Muscle of leg (tissue), 11 donors: Measurements from ENCODE around the gene TRAPPC12. TPM values are rescaled to one million over a fixed set of nuclear protein-coding genes. Genes with fewer than 3 reads are reported as not detected.

Experiments used
- DNase-seq: peaks from one replicate; pipeline ENCODE4 v3.0.0; 2013
- H3K27ac ChIP-seq: one replicate; pipeline ENCODE4 v1.5.1; 2013; ENCODE audit warnings: mild to moderate bottlenecking, low read length, control low read depth
- H3K27me3 ChIP-seq: one replicate; pipeline ENCODE4 v1.6.1; 2013; ENCODE audit warnings: low read length; ENCODE audit not compliant: control insufficient read depth, insufficient read depth
- H3K36me3 ChIP-seq: one replicate; pipeline ENCODE4 v1.6.1; 2013; ENCODE audit warnings: low read length; ENCODE audit not compliant: control insufficient read depth, insufficient read depth
- H3K4me1 ChIP-seq: one replicate; pipeline ENCODE4 v1.6.1; 2013; ENCODE audit warnings: low read length; ENCODE audit not compliant: control insufficient read depth, insufficient read depth
- H3K4me3 ChIP-seq: one replicate; pipeline ENCODE4 v1.5.1; 2013; ENCODE audit warnings: low read length, control low read depth
- H3K9me3 ChIP-seq: replicated peaks from 2 replicates; pipeline ENCODE4 v1.6.1; 2013; ENCODE audit warnings: low read depth, low read length; ENCODE audit not compliant: control insufficient read depth
- WGBS: methylation state at CpG from one replicate; pipeline ENCODE4 v1.1.5; 2013; ENCODE audit warnings: missing lambda C conversion rate; ENCODE audit not compliant: insufficient coverage; 5-methylcytosine and 5-hydroxymethylcytosine counted together
- polyA plus RNA-seq, 8 donors: library from polyadenylated mRNA; unstranded; fragments of 120-200 nt; gene quantifications; one replicate each; pipeline versions ENCODE4 v1.2.1 to v1.2.3, GENCODE V29; 2013; ENCODE audit warnings: inconsistent platforms in 1 of 8, low replicate concordance in 1 of 8; ENCODE audit not compliant: insufficient read length in 8 of 8, insufficient read depth in 1 of 8
- total RNA-seq: library from RNA; stranded (reverse); fragments of 120-200 nt; gene quantifications from one replicate; pipeline ENCODE4 v1.2.4, GENCODE V29; 2013

Gene TRAPPC12
- total and polyA plus RNA-seq, 9 donors: 55.5 to 83.7 (median 66.0) TPM

DNA sequence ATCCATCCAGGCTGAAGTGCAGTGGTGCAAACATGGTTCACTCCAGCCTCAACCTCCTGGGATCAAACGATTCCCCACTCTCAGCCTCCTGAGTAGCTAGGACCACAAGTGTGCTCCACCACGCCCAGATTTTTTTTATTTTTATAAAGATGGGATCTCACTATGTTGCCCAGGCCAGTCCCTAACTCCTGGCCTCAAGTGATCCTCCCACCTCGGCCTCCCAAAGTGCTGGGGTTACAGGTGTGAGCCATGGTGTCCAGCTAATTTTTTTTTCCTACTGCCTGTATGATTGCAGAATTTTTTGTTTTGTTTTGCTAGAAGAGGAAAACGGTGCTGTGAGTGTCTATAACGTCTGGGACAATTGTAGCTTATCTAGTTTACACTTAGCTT is 101.5 kb downstream of the TRAPPC12 start:
- Histone ChIP-seq H3K9me3 (no peaks in the 10 kb centered on the region), H3K36me3 (peaks cover 51% of the 10 kb centered on the region), H3K4me1 (peaks cover 11% of the 10 kb centered on the region), H3K27ac (no peak overlapping the region), H3K27me3 (no peaks in the 10 kb centered on the region), H3K4me3 (no peak overlapping the region)
- no peak for DNase-seq
- WGBS: no CpG with 5 or more reads among the region's 5 CpGs

DNA sequence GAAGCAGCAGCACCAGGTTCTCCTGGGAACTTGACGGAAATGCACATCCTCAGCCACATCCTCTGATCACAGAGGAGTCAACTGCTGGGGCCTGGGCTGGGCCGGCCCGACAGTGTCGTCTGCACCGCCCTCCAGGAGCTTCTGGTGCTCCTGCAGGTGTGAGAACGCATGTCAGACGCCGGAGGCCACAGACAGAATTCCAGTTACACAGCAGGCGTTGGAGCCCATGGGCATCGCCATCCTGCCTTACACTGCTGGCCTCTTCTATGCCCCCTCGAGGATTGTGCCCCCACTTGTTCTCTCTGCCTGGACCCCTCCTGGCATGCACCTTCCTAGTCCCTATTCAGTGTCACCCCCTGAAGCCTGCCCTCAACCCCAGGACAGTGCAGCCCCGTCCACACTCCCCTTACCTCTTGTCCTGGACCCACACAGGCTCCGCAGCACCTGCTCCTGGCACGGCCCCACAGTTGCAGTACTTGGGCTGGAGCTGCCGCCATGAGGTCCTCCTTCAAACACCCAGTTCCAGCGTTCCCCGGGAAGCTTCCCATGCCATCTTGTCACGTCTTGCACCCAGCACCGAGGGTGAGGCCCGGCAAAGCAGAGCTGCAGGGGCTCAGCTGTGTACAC is 102.4 kb downstream of the TRAPPC12 start:
- DNase-seq: no peak
- H3K36me3 ChIP-seq: peaks cover 51% of the 10 kb centered on the region
- H3K9me3 ChIP-seq: peaks cover 2% of the 10 kb centered on the region
- WGBS: 92% methylated on average over 20 of the region's 20 CpGs
- no peaks in the 10 kb centered on the region for H3K27me3 ChIP-seq
- peaks cover 7% of the 10 kb centered on the region for H3K4me1 ChIP-seq
- H3K27ac ChIP-seq: no peak overlapping the region
- H3K4me3 ChIP-seq: no peak overlapping the region

DNA sequence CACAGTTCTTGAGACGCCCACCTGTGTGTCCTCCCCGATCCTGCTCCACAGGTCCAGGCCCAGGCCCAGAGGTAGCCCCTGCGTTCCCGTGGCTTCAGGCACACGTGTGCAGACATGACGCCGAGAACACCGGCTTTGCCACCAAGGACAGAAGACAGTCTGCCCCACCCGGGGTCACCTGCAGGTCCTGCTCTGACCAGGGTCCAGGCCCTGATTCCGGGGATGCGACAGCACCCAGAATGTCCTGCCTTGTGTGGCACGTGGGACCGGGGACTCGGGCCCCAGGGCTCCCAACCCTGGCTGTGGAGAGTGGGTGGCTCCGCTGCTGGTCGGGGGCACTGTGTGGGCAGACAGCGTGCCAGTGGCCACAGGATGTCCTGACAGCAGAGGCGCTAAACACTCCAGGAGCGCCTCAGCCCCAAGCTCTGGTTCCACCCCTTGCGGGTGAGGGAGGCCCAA is 102.9 kb downstream of the TRAPPC12 start:
- no peak for DNase-seq
- Histone ChIP-seq H3K4me1 (peaks cover 10% of the 10 kb centered on the region), H3K27me3 (no peaks in the 10 kb centered on the region), H3K27ac (no peak overlapping the region), H3K36me3 (peaks cover 49% of the 10 kb centered on the region), H3K9me3 (peaks cover 6% of the 10 kb centered on the region), H3K4me3 (no peak overlapping the region)
- 95% methylated on average over 19 of the region's 20 CpGs for WGBS

DNA sequence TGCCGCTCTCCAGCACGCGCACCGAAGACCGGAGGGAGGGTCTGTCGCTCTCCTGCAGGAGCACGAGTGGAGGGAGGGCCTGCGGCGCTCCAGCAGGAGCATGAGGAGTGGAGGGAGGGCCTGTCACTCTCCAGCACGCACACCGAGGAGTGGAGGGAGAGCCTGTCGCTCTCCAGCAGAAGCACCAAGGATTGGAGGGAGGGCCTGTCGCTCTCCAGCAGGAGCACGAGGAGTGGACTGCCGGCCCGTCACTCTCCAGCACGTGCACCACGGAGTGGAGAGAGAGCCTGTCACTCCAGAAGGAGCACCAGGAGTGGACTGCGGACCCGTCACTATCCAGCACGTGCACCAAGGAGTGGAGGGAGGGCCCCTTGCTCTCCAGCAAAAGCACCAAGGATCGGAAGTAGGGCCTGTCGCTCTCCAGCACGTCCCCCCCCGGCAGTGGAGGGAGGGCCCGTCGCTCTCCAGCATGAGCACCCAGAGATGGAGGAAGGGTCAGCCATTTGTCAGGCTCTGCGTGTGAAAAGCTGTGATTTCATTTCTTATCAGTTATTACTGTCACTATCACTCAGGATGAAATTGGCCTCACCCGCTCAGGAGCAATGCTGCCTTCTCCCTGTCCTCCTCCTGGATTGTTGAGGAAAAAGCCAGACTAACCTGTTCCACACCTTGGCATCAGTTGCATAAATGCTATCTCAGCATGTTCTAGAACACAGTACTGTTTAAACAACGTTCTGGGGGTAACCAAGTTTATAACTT is 103.9 kb downstream of the TRAPPC12 start:
- Histone ChIP-seq H3K4me1 (peaks cover 20% of the 10 kb centered on the region), H3K27ac (no peak overlapping the region), H3K27me3 (no peaks in the 10 kb centered on the region), H3K9me3 (peaks cover 6% of the 10 kb centered on the region), H3K4me3 (no peak overlapping the region), H3K36me3 (peaks cover 44% of the 10 kb centered on the region)
- peak; percentile 73 for DNase-seq
- WGBS: 68% methylated on average over 25 of the region's 30 CpGs

DNA sequence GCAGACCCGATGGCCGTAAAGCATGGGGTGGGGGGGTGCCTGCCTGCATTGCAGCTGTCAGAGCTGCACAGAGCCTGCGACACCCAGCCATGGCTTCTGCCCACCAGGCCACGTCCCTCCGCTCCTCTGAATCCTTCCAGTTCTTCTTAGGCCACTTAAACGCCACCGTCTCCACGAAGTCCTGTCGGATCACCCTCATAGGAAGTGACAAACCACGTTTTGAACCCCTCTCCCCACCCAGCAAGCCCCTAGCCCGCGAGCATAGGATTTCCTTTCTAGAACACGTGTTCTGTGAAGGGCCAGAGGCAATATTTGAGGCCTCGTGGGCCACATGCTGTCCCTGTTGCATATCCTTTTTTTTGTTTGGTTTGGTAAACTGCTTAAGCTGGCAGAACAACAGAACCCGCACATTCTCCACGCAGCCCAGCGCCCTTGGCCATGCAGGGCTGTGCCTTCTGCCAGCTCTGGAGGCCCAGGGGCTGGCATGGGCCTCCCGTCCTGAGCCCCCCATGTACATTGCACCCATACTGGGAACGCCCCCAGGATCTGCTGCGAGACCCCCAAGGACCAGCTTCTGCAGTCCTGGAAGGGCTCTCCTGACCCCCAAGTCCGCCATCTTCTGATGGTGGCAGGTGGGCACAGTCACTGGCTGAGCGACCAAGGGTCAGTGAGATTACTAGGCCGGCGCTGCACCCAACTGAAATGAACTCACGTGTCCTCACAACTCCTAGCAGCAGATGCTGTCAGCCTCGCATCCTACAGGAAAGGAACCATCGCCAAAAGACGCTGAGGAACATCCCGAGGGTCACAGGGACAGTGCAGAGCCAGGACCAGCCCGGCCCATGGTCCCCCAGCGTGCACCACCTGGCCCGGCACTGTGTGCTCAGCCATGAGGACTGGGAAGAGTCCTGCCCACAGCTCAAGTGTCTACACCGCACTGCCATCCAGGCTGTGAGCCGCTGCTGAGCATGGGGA is 104.8 kb downstream of the TRAPPC12 start:
- Histone ChIP-seq H3K27ac (no peak overlapping the region), H3K36me3 (peaks cover 35% of the 10 kb centered on the region), H3K4me3 (no peak overlapping the region), H3K27me3 (no peaks in the 10 kb centered on the region), H3K9me3 (peaks cover 6% of the 10 kb centered on the region), H3K4me1 (peaks cover 26% of the 10 kb centered on the region)
- WGBS: 90% methylated on average over 28 of the region's 34 CpGs
- DNase-seq: no peak

DNA sequence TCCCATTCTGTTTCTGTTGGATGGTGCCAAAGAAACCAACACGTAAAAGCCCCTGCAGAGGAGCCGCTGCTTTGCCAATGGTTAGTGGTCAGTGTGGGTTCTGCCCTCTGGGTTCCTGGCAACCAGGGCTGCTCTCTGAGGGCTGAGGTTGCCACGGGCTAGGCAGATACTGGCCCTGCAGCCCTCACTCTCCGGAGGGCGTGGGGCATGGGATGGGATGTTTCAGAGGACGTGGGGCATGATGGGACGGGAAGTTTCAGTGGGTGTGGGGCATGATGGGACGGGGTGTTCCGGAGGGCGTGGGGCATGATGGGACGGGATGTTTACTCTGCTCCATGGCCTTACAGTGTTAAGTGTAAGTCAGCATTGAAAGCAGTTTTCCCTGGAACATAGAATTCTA is 105.7 kb downstream of the TRAPPC12 start:
- peaks cover 28% of the 10 kb centered on the region for H3K36me3 ChIP-seq
- no peak for DNase-seq
- H3K9me3 ChIP-seq: peaks cover 6% of the 10 kb centered on the region
- no peak overlapping the region for H3K27ac ChIP-seq
- 90% methylated on average over 9 of the region's 11 CpGs for WGBS
- H3K27me3 ChIP-seq: no peaks in the 10 kb centered on the region
- H3K4me1 ChIP-seq: peaks cover 34% of the 10 kb centered on the region
- H3K4me3 ChIP-seq: no peak overlapping the region

DNA sequence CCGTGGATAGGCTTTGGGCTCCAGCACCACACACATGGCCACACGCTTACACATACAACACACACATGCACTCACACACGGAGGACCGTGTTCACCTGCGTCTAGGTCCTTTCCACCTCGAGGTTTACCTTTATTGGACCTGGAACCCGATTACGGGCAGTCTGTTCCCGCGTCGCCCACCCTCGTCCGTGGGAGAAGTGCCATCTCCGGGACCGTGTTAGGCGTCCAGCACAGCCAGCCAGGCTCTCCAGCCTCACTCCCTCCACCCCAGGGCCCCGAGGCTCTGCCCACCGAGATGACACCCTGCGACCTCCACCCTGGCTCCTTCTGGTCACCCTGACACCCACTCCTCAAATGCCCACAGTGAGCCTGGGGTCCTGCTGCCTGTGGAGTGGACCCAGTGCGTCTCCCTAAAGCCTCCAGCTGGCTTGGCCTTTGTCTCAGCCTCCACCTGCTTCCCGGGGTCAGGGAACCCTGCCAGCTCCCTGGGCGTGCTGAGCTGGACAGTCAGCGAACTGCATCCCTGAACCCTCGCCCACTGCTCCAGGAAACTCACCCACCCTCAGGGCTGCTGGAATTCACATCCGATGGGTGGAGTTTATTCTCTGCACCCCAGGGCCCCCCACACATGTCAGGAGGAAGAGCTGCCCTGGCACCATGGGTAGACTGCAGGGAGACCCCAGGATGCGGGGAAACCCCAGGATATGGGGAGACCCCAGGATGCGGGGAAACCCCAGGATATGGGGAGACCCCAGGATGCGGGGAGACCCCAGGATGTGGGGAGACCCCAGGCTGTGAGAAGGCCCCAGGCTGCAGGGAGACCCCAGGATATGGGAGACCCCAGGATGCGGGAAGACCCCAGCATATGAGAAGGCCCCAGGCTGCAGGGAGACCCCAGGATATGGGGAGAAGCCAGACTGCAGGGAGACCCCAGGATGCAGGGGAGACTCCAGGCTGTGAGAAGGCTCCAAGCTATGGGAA is 106.8 kb downstream of the TRAPPC12 start:
- H3K27me3 ChIP-seq: no peaks in the 10 kb centered on the region
- 94% methylated on average over 26 of the region's 29 CpGs for WGBS
- no peak for DNase-seq

DNA sequence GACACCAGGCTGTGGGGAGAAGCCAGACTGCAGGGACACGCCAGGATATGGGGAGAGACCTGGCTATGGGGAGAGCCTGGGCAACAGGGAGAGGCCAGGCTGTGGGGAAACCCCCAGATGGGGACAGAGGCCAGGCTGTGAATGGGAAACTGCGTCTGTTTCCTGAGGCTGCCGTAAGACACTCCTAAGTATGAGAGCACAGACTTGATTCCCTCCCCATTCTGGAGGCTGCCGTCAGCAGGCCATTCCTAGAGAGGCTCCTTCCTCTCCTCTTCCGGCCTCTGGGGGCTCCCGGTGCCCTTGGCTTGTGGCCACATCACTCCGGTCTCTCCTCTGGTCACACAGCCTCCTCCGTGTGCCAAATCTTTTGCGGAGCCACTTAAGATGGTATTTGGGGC is 107.5 kb downstream of the TRAPPC12 start:
- Histone ChIP-seq H3K36me3 (peaks cover 21% of the 10 kb centered on the region), H3K27ac (no peak overlapping the region), H3K4me3 (no peak overlapping the region), H3K9me3 (peaks cover 6% of the 10 kb centered on the region), H3K27me3 (no peaks in the 10 kb centered on the region), H3K4me1 (peaks cover 34% of the 10 kb centered on the region)
- DNase-seq: no peak
- WGBS: 91% methylated on average over 9 of the region's 9 CpGs

More for the DNA sequence above, 106.8 kb downstream of the TRAPPC12 start:
- H3K4me3 ChIP-seq: no peak overlapping the region
- H3K9me3 ChIP-seq: peaks cover 6% of the 10 kb centered on the region
- H3K27ac ChIP-seq: no peak overlapping the region
- peaks cover 27% of the 10 kb centered on the region for H3K36me3 ChIP-seq
- H3K4me1 ChIP-seq: peaks cover 34% of the 10 kb centered on the region

DNA sequence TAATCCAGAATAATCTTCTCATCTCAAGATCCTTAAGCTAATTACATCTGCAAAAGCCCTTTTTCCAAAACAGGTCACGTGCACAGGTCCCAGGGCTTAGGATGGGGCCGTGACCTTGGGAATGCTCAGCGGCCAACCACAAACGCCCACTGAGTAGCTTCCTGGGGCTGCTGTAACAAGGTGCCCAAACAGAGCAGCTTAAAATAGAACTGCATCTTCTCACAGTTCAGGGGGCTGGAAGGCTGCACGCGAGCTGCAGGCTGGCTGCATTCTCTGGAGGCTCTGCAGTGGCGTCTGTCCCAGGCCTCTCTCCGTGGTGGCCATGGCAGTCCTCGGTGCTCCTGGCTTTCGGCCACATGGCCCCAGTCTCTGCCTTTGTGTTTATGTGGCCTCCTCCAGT is 107.9 kb downstream of the TRAPPC12 start:
- Histone ChIP-seq H3K27ac (no peak overlapping the region), H3K27me3 (no peaks in the 10 kb centered on the region), H3K4me3 (no peak overlapping the region), H3K4me1 (peaks cover 34% of the 10 kb centered on the region), H3K36me3 (peaks cover 17% of the 10 kb centered on the region), H3K9me3 (peaks cover 6% of the 10 kb centered on the region)
- no peak for DNase-seq
- WGBS: 45% methylated on average over 10 of the region's 10 CpGs
